ENCODE data around the gene NELFA. TPM values are rescaled to one million over a fixed set of nuclear protein-coding genes. Genes with fewer than 3 reads are reported as not detected.

Gene NELFA
- polyA plus RNA-seq, 1 donor (not counting 4 experiments of a cell fraction or from before 2014, with no cell fraction given), result 9.9 TPM

GRCh38 chr4:2043396-2044118 lies 34.8 kb upstream of the NELFA start:
- Histone ChIP-seq H3K27me3 (ENCODE audit: control insufficient read depth, extremely low read depth, insufficient read depth, low read length) (peaks cover 43% of the 10 kb centered on the region), H3K9ac (ENCODE audit: control insufficient read depth, extremely low read depth, insufficient read depth, low read length) (no peak overlapping the region), H3K4me1 (ENCODE audit: control insufficient read depth, extremely low read depth, insufficient read depth, low read length) (no peaks in the 10 kb centered on the region), H3K36me3 (ENCODE audit: control insufficient read depth in 2 of 2, extremely low read depth in 1 of 2, insufficient read depth in 2 of 2, low read length in 2 of 2) (no peaks in the 10 kb centered on the region), H3K9me3 (ENCODE audit: control insufficient read depth, low read depth, low read length) (no peaks in the 10 kb centered on the region), H2AFZ (ENCODE audit: control insufficient read depth, low read length) (no peak overlapping the region), H3K9me1 (ENCODE audit: control insufficient read depth, extremely low read depth, insufficient read depth, low read length) (no peaks in the 10 kb centered on the region), H3K4me2 (ENCODE audit: control insufficient read depth, extremely low read depth, insufficient read depth, low read depth, low read length) (no peak overlapping the region), H3K27ac (ENCODE audit: control insufficient read depth, insufficient read depth, low read length) (no peak overlapping the region), H4K20me1 (ENCODE audit: control insufficient read depth, extremely low read depth, insufficient read depth, low read length) (no peaks in the 10 kb centered on the region), H3K4me3 (ENCODE audit: control insufficient read depth in 2 of 3, extremely low read depth in 1 of 3, insufficient read depth in 2 of 3, low read depth in 1 of 3, low read length in 3 of 3) (no peak overlapping the region), H3K79me2 (ENCODE audit: control insufficient read depth, insufficient read depth, low read length) (no peaks in the 10 kb centered on the region)
- FAIRE-seq (no peak), DNase-seq (ENCODE audit: low read depth, low spot score) (no peak)
- dilution Hi-C loops (cut with MboI; ENCODE audit: extremely low pct_ligation_motif_present, low sequenced_read_pairs), result no loop called here
- TF ChIP-seq CTCF (optimal IDR thresholded peaks at IDR 0.05 in 1 of 3, IDR thresholded peaks at IDR 0.05 in 1 of 3, conservative IDR thresholded peaks at IDR 0.05 in 1 of 3; ENCODE audit: extremely low read depth in 1 of 3, insufficient read depth in 2 of 3, low read length in 3 of 3), result no peak
- TF ChIP-seq EZH2 (IDR thresholded peaks at IDR 0.05; ENCODE audit: low read length), result no peak

GRCh38 chr4:2042947-2043395 lies 34.2 kb upstream of the NELFA start:
- H3K9me3 ChIP-seq (ENCODE audit: control insufficient read depth, low read depth, low read length), result no peaks in the 10 kb centered on the region
- TF ChIP-seq EZH2 (IDR thresholded peaks at IDR 0.05; ENCODE audit: low read length), result no peak
- TF ChIP-seq CTCF (optimal IDR thresholded peaks at IDR 0.05 in 1 of 3, IDR thresholded peaks at IDR 0.05 in 1 of 3, conservative IDR thresholded peaks at IDR 0.05 in 1 of 3; ENCODE audit: extremely low read depth in 1 of 3, insufficient read depth in 2 of 3, low read length in 3 of 3), result no peak
- H3K36me3 ChIP-seq (ENCODE audit: control insufficient read depth in 2 of 2, extremely low read depth in 1 of 2, insufficient read depth in 2 of 2, low read length in 2 of 2), result no peaks in the 10 kb centered on the region
- DNase-seq (ENCODE audit: low read depth, low spot score) (no peak), FAIRE-seq (no peak)
- peak overlapping the region; percentile 10 for H3K4me2 ChIP-seq (ENCODE audit: control insufficient read depth, extremely low read depth, insufficient read depth, low read depth, low read length)
- H3K4me3 ChIP-seq (ENCODE audit: control insufficient read depth in 2 of 3, extremely low read depth in 1 of 3, insufficient read depth in 2 of 3, low read depth in 1 of 3, low read length in 3 of 3), result peak overlapping the region in 1 of 3 experiments; percentile 80
- no peaks in the 10 kb centered on the region for H3K79me2 ChIP-seq (ENCODE audit: control insufficient read depth, insufficient read depth, low read length)
- H3K27me3 ChIP-seq (ENCODE audit: control insufficient read depth, extremely low read depth, insufficient read depth, low read length), result peaks cover 43% of the 10 kb centered on the region
- no peak overlapping the region for H3K9ac ChIP-seq (ENCODE audit: control insufficient read depth, extremely low read depth, insufficient read depth, low read length)
- dilution Hi-C loops (cut with MboI; ENCODE audit: extremely low pct_ligation_motif_present, low sequenced_read_pairs), result no loop called here
- H3K9me1 ChIP-seq (ENCODE audit: control insufficient read depth, extremely low read depth, insufficient read depth, low read length), result no peaks in the 10 kb centered on the region
- H2AFZ ChIP-seq (ENCODE audit: control insufficient read depth, low read length), result no peak overlapping the region
- H4K20me1 ChIP-seq (ENCODE audit: control insufficient read depth, extremely low read depth, insufficient read depth, low read length), result no peaks in the 10 kb centered on the region
- no peaks in the 10 kb centered on the region for H3K4me1 ChIP-seq (ENCODE audit: control insufficient read depth, extremely low read depth, insufficient read depth, low read length)
- no peak overlapping the region for H3K27ac ChIP-seq (ENCODE audit: control insufficient read depth, insufficient read depth, low read length)

Measured in keratinocyte (primary cell).